ENCODE results near the gene STK17B.

STK17B gene

DNA sequence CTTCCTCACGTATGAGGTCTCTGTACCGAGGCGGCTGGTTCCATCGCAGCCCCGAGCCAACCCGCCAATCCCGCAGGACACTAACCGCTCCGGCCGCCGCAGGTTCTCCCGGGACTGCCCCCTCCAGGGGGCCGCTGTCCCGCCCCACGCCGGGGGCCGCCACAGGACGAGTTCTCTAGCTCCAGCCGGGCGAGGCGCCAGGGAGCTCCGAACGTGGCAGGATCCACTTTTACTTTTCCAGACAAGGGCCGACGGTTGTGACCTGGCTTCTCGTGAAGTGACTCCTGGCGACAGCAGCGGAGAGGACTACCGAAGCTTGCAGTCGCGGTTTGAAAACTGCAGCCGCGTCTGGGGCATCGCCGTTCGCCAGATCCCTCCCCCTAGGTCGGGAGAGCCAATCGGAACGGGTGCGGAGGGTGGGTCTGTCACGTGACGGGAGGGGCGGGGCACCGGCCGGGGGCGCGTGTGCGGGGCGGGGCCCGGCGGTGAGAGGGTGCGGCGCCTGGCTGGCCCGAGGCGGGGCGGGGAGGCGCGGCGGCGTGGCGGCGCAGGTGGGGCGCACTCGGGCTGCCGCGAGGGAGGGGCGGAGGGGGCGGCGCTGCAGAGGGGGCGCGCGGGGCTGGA, at the start of gene STK17B:
TSS of gene STK17B (minus strand) at position 331 of the 624 bp plus-strand sequence. CDS start 8,195 bp downstream, outside the sequence.
- Histone ChIP-seq H3K9ac (ENCODE audit: low read length) (peak within 1 kb of the TSS; percentile 99), H2AFZ (ENCODE audit: low read depth, low read length, severe bottlenecking) (no peak within 1 kb of the TSS), H3K27me3 (ENCODE audit: low read length) (no peaks in the 10 kb centered on the region), H3K27ac (ENCODE audit: low read depth, low read length) (peak within 1 kb of the TSS; percentile 97), H3K4me2 (ENCODE audit: low read depth, low read length, poor library complexity, severe bottlenecking) (peak within 1 kb of the TSS; percentile 99), H3K9me2 (replicated peaks; ENCODE audit: insufficient read depth, low read length) (no peaks in the 10 kb centered on the region), H3K9me3 (ENCODE audit: insufficient read depth, low read length) (no peaks in the 10 kb centered on the region), H4K20me1 (ENCODE audit: low read depth, low read length) (peaks cover 21% of the 10 kb centered on the region), H3F3A (ENCODE audit: insufficient read depth) (peaks cover 67% of the 10 kb centered on the region), H3K79me2 (ENCODE audit: insufficient read depth, low read length) (peaks cover 82% of the 10 kb centered on the region), H3K36me3 (ENCODE audit: low read length) (peaks cover 26% of the 10 kb centered on the region), H3K4me3 (ENCODE audit: insufficient read depth, low read length, poor library complexity, severe bottlenecking) (peak within 1 kb of the TSS; percentile 98)
- TF ChIP-seq, protein P1, sequence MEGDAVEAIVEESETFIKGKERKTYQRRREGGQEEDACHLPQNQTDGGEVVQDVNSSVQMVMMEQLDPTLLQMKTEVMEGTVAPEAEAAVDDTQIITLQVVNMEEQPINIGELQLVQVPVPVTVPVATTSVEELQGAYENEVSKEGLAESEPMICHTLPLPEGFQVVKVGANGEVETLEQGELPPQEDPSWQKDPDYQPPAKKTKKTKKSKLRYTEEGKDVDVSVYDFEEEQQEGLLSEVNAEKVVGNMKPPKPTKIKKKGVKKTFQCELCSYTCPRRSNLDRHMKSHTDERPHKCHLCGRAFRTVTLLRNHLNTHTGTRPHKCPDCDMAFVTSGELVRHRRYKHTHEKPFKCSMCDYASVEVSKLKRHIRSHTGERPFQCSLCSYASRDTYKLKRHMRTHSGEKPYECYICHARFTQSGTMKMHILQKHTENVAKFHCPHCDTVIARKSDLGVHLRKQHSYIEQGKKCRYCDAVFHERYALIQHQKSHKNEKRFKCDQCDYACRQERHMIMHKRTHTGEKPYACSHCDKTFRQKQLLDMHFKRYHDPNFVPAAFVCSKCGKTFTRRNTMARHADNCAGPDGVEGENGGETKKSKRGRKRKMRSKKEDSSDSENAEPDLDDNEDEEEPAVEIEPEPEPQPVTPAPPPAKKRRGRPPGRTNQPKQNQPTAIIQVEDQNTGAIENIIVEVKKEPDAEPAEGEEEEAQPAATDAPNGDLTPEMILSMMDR (IDR thresholded peaks at IDR 0.05; ENCODE audit: insufficient read depth, low read length, poor library complexity, severe bottlenecking), result no peak
- no peak for TF ChIP-seq EZH2phosphoT487 (conservative IDR thresholded peaks at IDR 0.05; ENCODE audit: low read length)

DNA sequence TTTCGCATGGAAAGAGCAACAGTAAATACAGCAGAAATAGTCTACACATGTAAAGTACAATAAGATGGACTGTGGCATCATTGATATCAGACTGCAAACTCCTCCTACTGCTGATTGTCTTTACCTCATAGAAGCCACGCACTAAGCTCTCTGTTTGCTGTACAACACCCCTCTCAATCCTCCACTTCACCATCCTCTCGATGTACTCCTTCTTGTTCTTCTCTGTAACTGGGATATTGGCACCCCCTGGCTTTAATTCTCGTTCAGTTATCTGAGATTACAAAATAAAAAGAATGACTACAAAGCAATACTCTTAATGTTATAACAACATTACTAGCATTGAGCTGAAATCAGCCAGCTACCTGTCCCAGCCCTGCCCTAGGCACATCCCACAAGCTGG, 49.3 kb upstream of the STK17B start:
- Histone ChIP-seq H3K9me3 (ENCODE audit: insufficient read depth, low read length) (peaks cover 3% of the 10 kb centered on the region; the same call in 1 of the 2 replicates), H3K4me2 (ENCODE audit: low read depth, low read length, poor library complexity, severe bottlenecking) (no peak overlapping the region), H3K27ac (ENCODE audit: low read depth, low read length) (no peak overlapping the region), H3K27me3 (ENCODE audit: low read length) (no peaks in the 10 kb centered on the region), H2AFZ (ENCODE audit: low read depth, low read length, severe bottlenecking) (no peak overlapping the region), H3K9ac (ENCODE audit: low read length) (no peak overlapping the region), H3K9me2 (replicated peaks; ENCODE audit: insufficient read depth, low read length) (no peaks in the 10 kb centered on the region), H4K20me1 (ENCODE audit: low read depth, low read length) (no peaks in the 10 kb centered on the region), H3K36me3 (ENCODE audit: low read length) (no peaks in the 10 kb centered on the region), H3K79me2 (ENCODE audit: insufficient read depth, low read length) (no peaks in the 10 kb centered on the region), H3F3A (ENCODE audit: insufficient read depth) (no peaks in the 10 kb centered on the region), H3K4me3 (ENCODE audit: insufficient read depth, low read length, poor library complexity, severe bottlenecking) (no peak overlapping the region)
- TF ChIP-seq, protein P1 (IDR thresholded peaks at IDR 0.05; ENCODE audit: insufficient read depth, low read length, poor library complexity, severe bottlenecking), result no peak
- no peak for TF ChIP-seq EZH2phosphoT487 (conservative IDR thresholded peaks at IDR 0.05; ENCODE audit: low read length)

DNA sequence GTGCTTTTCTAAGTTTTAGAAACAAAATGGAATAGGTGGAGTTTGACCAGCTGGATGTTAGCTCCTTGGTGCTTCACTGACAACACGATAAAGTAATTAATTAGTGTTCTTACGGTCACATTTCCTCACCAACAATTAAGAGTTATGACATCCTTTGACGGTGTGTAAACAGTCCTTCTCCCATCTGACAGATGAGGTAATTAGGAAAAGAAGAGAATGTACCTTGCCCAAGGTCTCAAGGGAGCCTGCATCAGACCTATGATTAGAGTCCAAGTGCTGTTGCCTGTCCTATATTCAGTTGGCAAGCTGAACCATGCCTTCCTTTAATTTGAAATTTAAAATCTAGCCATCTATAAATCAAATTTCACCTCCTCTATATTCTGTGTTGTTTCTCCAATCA, 48.3 kb upstream of the STK17B start:
- Histone ChIP-seq H3K4me3 (ENCODE audit: insufficient read depth, low read length, poor library complexity, severe bottlenecking) (no peak overlapping the region), H3K4me2 (ENCODE audit: low read depth, low read length, poor library complexity, severe bottlenecking) (no peak overlapping the region), H3K27me3 (ENCODE audit: low read length) (no peaks in the 10 kb centered on the region), H3K9ac (ENCODE audit: low read length) (no peak overlapping the region), H3F3A (ENCODE audit: insufficient read depth) (peaks cover 5% of the 10 kb centered on the region; the same call in 1 of the 2 replicates), H3K9me3 (ENCODE audit: insufficient read depth, low read length) (peaks cover 3% of the 10 kb centered on the region; the same call in 1 of the 2 replicates), H3K36me3 (ENCODE audit: low read length) (no peaks in the 10 kb centered on the region), H3K9me2 (replicated peaks; ENCODE audit: insufficient read depth, low read length) (no peaks in the 10 kb centered on the region), H3K79me2 (ENCODE audit: insufficient read depth, low read length) (no peaks in the 10 kb centered on the region), H3K27ac (ENCODE audit: low read depth, low read length) (no peak overlapping the region), H2AFZ (ENCODE audit: low read depth, low read length, severe bottlenecking) (no peak overlapping the region), H4K20me1 (ENCODE audit: low read depth, low read length) (no peaks in the 10 kb centered on the region)
- no peak for TF ChIP-seq EZH2phosphoT487 (conservative IDR thresholded peaks at IDR 0.05; ENCODE audit: low read length)
- TF ChIP-seq, protein P1 (IDR thresholded peaks at IDR 0.05; ENCODE audit: insufficient read depth, low read length, poor library complexity, severe bottlenecking), result no peak
